HCT116 (cell line): ENCODE measurements around the gene NDUFAF5. TPM values are rescaled to one million over a fixed set of nuclear protein-coding genes. Genes with fewer than 3 reads are reported as not detected.

Experiments used
- ATAC-seq: fragments of 200-7000 bp; cut with Tn5 transposase; 2 replicates; pipeline ENCODE4 v1.9.1; 2020; ENCODE audit warnings: mild to moderate bottlenecking, moderate library complexity
- BruUV-seq: library from RNA; stranded (reverse); fragments of 400-500 nt; replicated peaks from 2 replicates; lab custom pipeline; 2021; lab: Mats Ljungman, UMichigan
- CTCF ChIA-PET: fragments of 300-600 bp; sonication (Branson Sonifier 250); formaldehyde crosslinking; loops from one replicate; lab custom pipeline; 2021; ENCODE audit warnings: antibody characterized with exemption; lab: Charles Lee
- POLR2A ChIA-PET: fragments of 300-600, 350-600 bp; sonication (Branson Sonifier 250); formaldehyde crosslinking; loops from one replicate; lab custom pipeline; 2021; ENCODE audit warnings: antibody characterized with exemption; lab: Charles Lee
- RAD21 ChIA-PET, 2 experiments: fragments of 300-600 bp; sonication (Branson Sonifier 250); formaldehyde crosslinking; loops; one replicate each; lab custom pipeline; 2023; ENCODE audit warnings: low total read pairs in 2 of 2; ENCODE audit not compliant: uncharacterized antibody in 2 of 2, unreplicated experiment in 2 of 2, low non-redundant PET in 1 of 2; lab: Charles Lee
- DNase-seq: peaks from one replicate; pipeline ENCODE4 v3.0.0-alpha.2; 2010; ENCODE audit warnings: low read depth, low spot score
- H2AFZ ChIP-seq: fragments of 200-600 bp; shearing (Covaris generic), sonication (generic); 2 replicates; pipeline ENCODE4 v1.6.1; 2017; ENCODE audit warnings: low read depth, mixed run types, mixed read lengths, antibody characterized with exemption, low read length; ENCODE audit not compliant: poor library complexity, severe bottlenecking
- H3K27ac ChIP-seq: 2 replicates; pipeline ENCODE4 v1.5.1; 2012; ENCODE audit warnings: low read depth, low read length
- H3K27me3 ChIP-seq: fragments of 200-600 bp; sonication (generic); 2 replicates; pipeline ENCODE4 v1.6.1; 2016; ENCODE audit warnings: mixed run types, low read length, mixed read lengths; ENCODE audit not compliant: insufficient read depth
- H3K36me3 ChIP-seq, 2 experiments: fragments of 200-500 bp in 1 of 2; fragments of 200-600 bp in 1 of 2; sonication (Bioruptor generic) in 1 of 2; sonication (generic) in 1 of 2; 2 replicates each; pipeline versions ENCODE4 v1.5.1 to v1.6.1; 2014 to 2016; ENCODE audit warnings: low read length in 2 of 2, inconsistent platforms in 1 of 2, mixed read lengths in 1 of 2, mixed run types in 1 of 2; ENCODE audit not compliant: insufficient read depth in 2 of 2, control insufficient read depth in 1 of 2
- H3K4me1 ChIP-seq, 2 experiments: fragments of 200-600 bp in 1 of 2; sonication (generic) in 1 of 2; 2 replicates each; pipeline versions ENCODE4 v1.5.1 to v1.6.1; 2012 to 2017; ENCODE audit warnings: low read length in 2 of 2, inconsistent platforms in 1 of 2, mild to moderate bottlenecking in 1 of 2, mixed read lengths in 1 of 2, mixed run types in 1 of 2, moderate library complexity in 1 of 2; ENCODE audit not compliant: insufficient read depth in 2 of 2, control insufficient read depth in 1 of 2
- H3K4me2 ChIP-seq: fragments of 200-600 bp; sonication (generic); 2 replicates; pipeline ENCODE4 v1.6.1; 2017; ENCODE audit warnings: mixed run types, low read length, mixed read lengths
- H3K4me3 ChIP-seq, 2 experiments: fragments of 200-600 bp in 1 of 2; sonication (generic) in 1 of 2; replicated peaks in 1 of 2; 2 replicates each; pipeline ENCODE4 v1.5.1; 2011 to 2016; ENCODE audit warnings: low read length in 2 of 2, control low read depth in 1 of 2, low read depth in 1 of 2, mild to moderate bottlenecking in 1 of 2, mixed read lengths in 1 of 2, mixed run types in 1 of 2
- H3K79me2 ChIP-seq: fragments of 200-600 bp; sonication (generic); 2 replicates; pipeline ENCODE4 v1.6.1; 2017; ENCODE audit warnings: mild to moderate bottlenecking, mixed run types, low read length, moderate library complexity, mixed read lengths; ENCODE audit not compliant: insufficient read depth
- H3K9ac ChIP-seq: fragments of 200-600 bp; sonication (generic); 2 replicates; pipeline ENCODE4 v1.6.1; 2016; ENCODE audit warnings: low read length, mixed read lengths
- H3K9me2 ChIP-seq: fragments of 200-600 bp; sonication (generic), shearing (Covaris generic); 2 replicates; pipeline ENCODE4 v1.6.1; 2017; ENCODE audit warnings: mixed run types, mild to moderate bottlenecking, moderate library complexity; ENCODE audit not compliant: insufficient read depth
- H3K9me3 ChIP-seq, 2 experiments: fragments of 200-500 bp in 1 of 2; fragments of 200-600 bp in 1 of 2; sonication (Bioruptor generic) in 1 of 2; sonication (generic) in 1 of 2; 2 replicates each; pipeline ENCODE4 v1.6.1; 2014 to 2017; ENCODE audit warnings: low read length in 2 of 2, mixed read lengths in 2 of 2, inconsistent platforms in 1 of 2, low read depth in 1 of 2, mild to moderate bottlenecking in 1 of 2, mixed run types in 1 of 2, moderate library complexity in 1 of 2; ENCODE audit not compliant: control insufficient read depth in 1 of 2, insufficient read depth in 1 of 2
- H4K20me1 ChIP-seq: fragments of 200-600 bp; sonication (generic), shearing (Covaris generic); 2 replicates; pipeline ENCODE4 v1.6.1; 2017; ENCODE audit warnings: mixed run types, mild to moderate bottlenecking, moderate library complexity; ENCODE audit not compliant: insufficient read depth
- CBX3 ChIP-seq: IDR thresholded peaks from 2 replicates; pipeline ENCODE4 v1.6.1; 2012; ENCODE audit warnings: low read depth
- CEBPB ChIP-seq: IDR thresholded peaks from 2 replicates; pipeline ENCODE4 v1.6.1; 2012; ENCODE audit warnings: low read depth
- ELF1 ChIP-seq: IDR thresholded peaks from 2 replicates; pipeline ENCODE4 v1.6.1; 2012; ENCODE audit warnings: low read depth, borderline replicate concordance
- EZH2phosphoT487 ChIP-seq: fragments of 200-600 bp; IDR thresholded peaks from 2 replicates; pipeline ENCODE4 v1.6.1; 2018; ENCODE audit warnings: antibody characterized with exemption, borderline replicate concordance
- FOSL1 ChIP-seq: IDR thresholded peaks from 2 replicates; pipeline ENCODE4 v1.6.1; 2012; ENCODE audit warnings: low read depth
- MAX ChIP-seq: IDR thresholded peaks from 2 replicates; pipeline ENCODE4 v1.6.1; 2012
- POLR2A ChIP-seq: IDR thresholded peaks from 2 replicates; pipeline ENCODE4 v1.7.0; 2011; ENCODE audit warnings: borderline replicate concordance; ENCODE audit not compliant: insufficient read depth, insufficient read length; ENCODE audit errors: extremely low read depth
- POLR2AphosphoS5 ChIP-seq: IDR thresholded peaks from 2 replicates; pipeline ENCODE4 v1.6.1; 2011; ENCODE audit warnings: mild to moderate bottlenecking, low read depth, low read length, moderate library complexity
- RAD21 ChIP-seq: IDR thresholded peaks from 2 replicates; pipeline ENCODE4 v1.6.1; 2012; ENCODE audit warnings: low read depth, mild to moderate bottlenecking
- REST ChIP-seq: IDR thresholded peaks from 2 replicates; pipeline ENCODE4 v1.6.1; 2012; ENCODE audit warnings: low read depth
- SIN3A ChIP-seq: IDR thresholded peaks from 2 replicates; pipeline ENCODE4 v1.6.1; 2012; ENCODE audit warnings: low read depth
- TCF7L2 ChIP-seq: IDR thresholded peaks from 2 replicates; pipeline ENCODE4 v1.7.0; 2011; ENCODE audit warnings: borderline replicate concordance, inconsistent platforms; ENCODE audit not compliant: insufficient read depth, insufficient read length; ENCODE audit errors: extremely low read depth
- ZFX ChIP-seq: fragments of 450-650 bp; IDR thresholded peaks from 2 replicates; pipeline ENCODE4 v1.6.1; 2017
- intact Hi-C: fragments of 100-400 bp; cut with micrococcal nuclease; formaldehyde crosslinking; loops from 2 replicates; pipeline ENCODE4 v1.10.0; 2022
- total RNA-seq: library from RNA; stranded (reverse); gene quantifications from one replicate; pipeline ENCODE4 v1.2.1, GENCODE V29; 2021; ENCODE audit not compliant: unreplicated experiment

The NDUFAF5 gene
- total RNA-seq, 1 experiment from 2014 or later, result 30.8 TPM

GRCh38 chr20:13838664-13839063 lies 53.8 kb downstream of the NDUFAF5 start (continued):
- TF ChIP-seq CBX3, result no peak
- TF ChIP-seq MAX, result no peak
- no peak for TF ChIP-seq FOSL1
- TF ChIP-seq EZH2phosphoT487, result no peak
- no peak for TF ChIP-seq ELF1
- no peak for TF ChIP-seq POLR2AphosphoS5

- intact Hi-C loops, result no loop called here
These were observed 54.7 kb downstream of the NDUFAF5 start for GRCh38 chr20:13839421-13840092.

More at GRCh38 chr20:13839421-13840092, 54.7 kb downstream of the NDUFAF5 start:
- Histone ChIP-seq H3K36me3 (no peaks in the 10 kb centered on the region), H3K9me3 (no peaks in the 10 kb centered on the region), H3K4me1 (no peaks in the 10 kb centered on the region), H3K4me3 (no peak overlapping the region), H3K27me3 (peaks cover 11% of the 10 kb centered on the region; the same call in 1 of the 2 replicates), H3K9ac (no peak overlapping the region), H3K27ac (no peak overlapping the region), H3K4me2 (no peak overlapping the region), H4K20me1 (no peaks in the 10 kb centered on the region), H2AFZ (no peak overlapping the region), H3K9me2 (no peaks in the 10 kb centered on the region), H3K79me2 (no peaks in the 10 kb centered on the region)
- RAD21 ChIA-PET, result no interaction called here
- ATAC-seq (peak; percentile 36; the same call in 1 of the 2 replicates), DNase-seq (no peak)
- CTCF ChIA-PET, result no interaction called here
- no TSS peak for BruUV-seq
- TF ChIP-seq CEBPB (no peak), RAD21 (no peak), POLR2AphosphoS5 (no peak), EZH2phosphoT487 (no peak), ELF1 (no peak), POLR2A (no peak), SIN3A (no peak), ZFX (no peak), TCF7L2 (no peak), CBX3 (no peak), REST (no peak)
- POLR2A ChIA-PET, result no interaction called here
